ENCODE results near the gene FOXI1. TPM values are rescaled to one million over a fixed set of nuclear protein-coding genes. Genes with fewer than 3 reads are reported as not detected.

FOXI1 gene
- total RNA-seq, 1 donor from 2014 or later, result not detected

GRCh38 chr5:170095646-170096045 lies 10.1 kb upstream of the FOXI1 start:
- H3K27ac ChIP-seq (ENCODE audit: low read depth, low read length), result no peak overlapping the region
- peaks cover 3% of the 10 kb centered on the region for H3K27me3 ChIP-seq (ENCODE audit: insufficient read depth, low read length)
- no peak overlapping the region for H3K4me2 ChIP-seq (ENCODE audit: low read length)
- H3K36me3 ChIP-seq (ENCODE audit: insufficient read depth, low read length), result no peaks in the 10 kb centered on the region
- H3K4me1 ChIP-seq (ENCODE audit: insufficient read depth, low read length), result no peaks in the 10 kb centered on the region
- DNase-seq (ENCODE audit: low read depth) (no peak), FAIRE-seq (no peak)
- no peak overlapping the region for H3K9ac ChIP-seq (ENCODE audit: low read length)
- H2AFZ ChIP-seq (ENCODE audit: low read depth, low read length), result no peak overlapping the region
- no peak for TF ChIP-seq CTCF (IDR thresholded peaks at IDR 0.05; ENCODE audit: insufficient read depth, low read depth, low read length)
- H4K20me1 ChIP-seq (ENCODE audit: insufficient read depth, low read length), result no peaks in the 10 kb centered on the region
- peaks cover 10% of the 10 kb centered on the region for H3K9me3 Mint-ChIP-seq (ENCODE audit: unreplicated experiment)
- no peaks in the 10 kb centered on the region for H3K9me3 ChIP-seq (ENCODE audit: insufficient read depth, low read depth, low read length)
- H3K4me3 Mint-ChIP-seq (ENCODE audit: unreplicated experiment), result no peak overlapping the region
- no peaks in the 10 kb centered on the region for H3K36me3 Mint-ChIP-seq (ENCODE audit: low read depth, unreplicated experiment)
- no peaks in the 10 kb centered on the region for H3K4me1 Mint-ChIP-seq (ENCODE audit: low read depth, unreplicated experiment)
- no peak overlapping the region for H3K27ac Mint-ChIP-seq (ENCODE audit: unreplicated experiment)
- no peak overlapping the region for H3K4me3 ChIP-seq (ENCODE audit: insufficient read depth, low read depth, low read length)
- no peaks in the 10 kb centered on the region for H3K79me2 ChIP-seq (ENCODE audit: insufficient read depth, low read length)
- H3K27me3 Mint-ChIP-seq (ENCODE audit: low read depth, unreplicated experiment), result peaks cover 36% of the 10 kb centered on the region

DNA sequence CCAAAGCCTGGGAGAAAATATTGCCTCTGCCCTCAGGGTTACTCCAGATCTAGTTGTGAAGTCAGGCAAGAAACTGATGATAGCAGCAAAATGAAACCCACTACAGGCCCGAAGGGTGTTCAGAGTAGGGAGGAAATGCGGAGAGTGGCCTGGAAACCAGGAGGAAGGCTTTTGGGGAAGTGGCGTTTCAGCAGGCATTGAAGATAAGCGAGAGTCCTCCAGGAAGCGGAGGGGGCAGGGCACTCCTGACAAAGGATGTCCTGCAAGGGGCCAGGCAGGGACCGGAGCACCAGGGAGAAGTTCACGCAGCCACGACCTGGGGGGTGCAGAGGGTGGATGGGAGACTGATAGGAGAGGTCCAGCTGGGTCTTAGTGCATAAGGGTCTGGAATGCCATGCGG lies 7.8 kb upstream of the FOXI1 start:
- H3K27ac ChIP-seq (ENCODE audit: low read depth, low read length), result no peak overlapping the region
- H3K9me3 Mint-ChIP-seq (ENCODE audit: unreplicated experiment), result peaks cover 8% of the 10 kb centered on the region

More for the DNA sequence above, 7.8 kb upstream of the FOXI1 start:
- Histone ChIP-seq H3K4me2 (ENCODE audit: low read length) (no peak overlapping the region), H3K9ac (ENCODE audit: low read length) (no peak overlapping the region), H3K4me3 (ENCODE audit: insufficient read depth, low read depth, low read length) (no peak overlapping the region), H3K79me2 (ENCODE audit: insufficient read depth, low read length) (no peaks in the 10 kb centered on the region), H3K4me1 (ENCODE audit: insufficient read depth, low read length) (no peaks in the 10 kb centered on the region), H3K9me3 (ENCODE audit: insufficient read depth, low read depth, low read length) (no peaks in the 10 kb centered on the region), H2AFZ (ENCODE audit: low read depth, low read length) (no peak overlapping the region), H4K20me1 (ENCODE audit: insufficient read depth, low read length) (no peaks in the 10 kb centered on the region), H3K27me3 (ENCODE audit: insufficient read depth, low read length) (peaks cover 3% of the 10 kb centered on the region), H3K36me3 (ENCODE audit: insufficient read depth, low read length) (no peaks in the 10 kb centered on the region)
- Mint-ChIP-seq H3K27ac (ENCODE audit: unreplicated experiment) (no peak overlapping the region), H3K4me1 (ENCODE audit: low read depth, unreplicated experiment) (no peaks in the 10 kb centered on the region), H3K4me3 (ENCODE audit: unreplicated experiment) (no peak overlapping the region), H3K27me3 (ENCODE audit: low read depth, unreplicated experiment) (peaks cover 30% of the 10 kb centered on the region), H3K36me3 (ENCODE audit: low read depth, unreplicated experiment) (no peaks in the 10 kb centered on the region)
- no peak for DNase-seq (ENCODE audit: low read depth)
- no peak for FAIRE-seq
- no peak for TF ChIP-seq CTCF (IDR thresholded peaks at IDR 0.05; ENCODE audit: insufficient read depth, low read depth, low read length)
- TF ChIP-seq EZH2 (IDR thresholded peaks at IDR 0.05; ENCODE audit: insufficient read depth, low read length), result no peak
